ENCODE measurements around the gene HSD17B2.

GRCh38 chr16:82037666-82038065 is 2.6 kb downstream of the HSD17B2 start:
- TF ChIP-seq, protein P1, sequence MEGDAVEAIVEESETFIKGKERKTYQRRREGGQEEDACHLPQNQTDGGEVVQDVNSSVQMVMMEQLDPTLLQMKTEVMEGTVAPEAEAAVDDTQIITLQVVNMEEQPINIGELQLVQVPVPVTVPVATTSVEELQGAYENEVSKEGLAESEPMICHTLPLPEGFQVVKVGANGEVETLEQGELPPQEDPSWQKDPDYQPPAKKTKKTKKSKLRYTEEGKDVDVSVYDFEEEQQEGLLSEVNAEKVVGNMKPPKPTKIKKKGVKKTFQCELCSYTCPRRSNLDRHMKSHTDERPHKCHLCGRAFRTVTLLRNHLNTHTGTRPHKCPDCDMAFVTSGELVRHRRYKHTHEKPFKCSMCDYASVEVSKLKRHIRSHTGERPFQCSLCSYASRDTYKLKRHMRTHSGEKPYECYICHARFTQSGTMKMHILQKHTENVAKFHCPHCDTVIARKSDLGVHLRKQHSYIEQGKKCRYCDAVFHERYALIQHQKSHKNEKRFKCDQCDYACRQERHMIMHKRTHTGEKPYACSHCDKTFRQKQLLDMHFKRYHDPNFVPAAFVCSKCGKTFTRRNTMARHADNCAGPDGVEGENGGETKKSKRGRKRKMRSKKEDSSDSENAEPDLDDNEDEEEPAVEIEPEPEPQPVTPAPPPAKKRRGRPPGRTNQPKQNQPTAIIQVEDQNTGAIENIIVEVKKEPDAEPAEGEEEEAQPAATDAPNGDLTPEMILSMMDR (IDR thresholded peaks at IDR 0.05) = no peak
- TF ChIP-seq POLR2A (IDR thresholded peaks at IDR 0.05) (no peak), EP300 (IDR thresholded peaks at IDR 0.05) (no peak)
